Measurements from ENCODE around the gene CREB1. TPM values are rescaled to one million over a fixed set of nuclear protein-coding genes. Genes with fewer than 3 reads are reported as not detected.

CREB1 gene
- total RNA-seq, 2 donors from 2014 or later, result 87.1 to 105 TPM

GRCh38 chr2:207532676-207533075 is 2.9 kb downstream of the CREB1 start:
- Mint-ChIP-seq H3K4me1 (peaks cover 31% of the 10 kb centered on the region), H3K9me3 (no peaks in the 10 kb centered on the region), H3K27ac (no peak overlapping the region), H3K36me3 (ENCODE audit: low read depth) (peaks cover 12% of the 10 kb centered on the region), H3K27me3 (ENCODE audit: insufficient read depth) (no peaks in the 10 kb centered on the region), H3K4me3 (no peak overlapping the region)
- no peak for TF ChIP-seq CTCF (conservative IDR thresholded peaks at IDR 0.05)
- H3K9ac ChIP-seq (ENCODE audit: extremely low read depth, low read length, poor library complexity, severe bottlenecking), result no peak overlapping the region
- WGBS, 2 experiments (ENCODE audit: insufficient coverage in 1 of 2, insufficient read length in 1 of 2), result 96 to 100% methylated on average over 4 to 8 of the region's 9 CpGs
- no peak for DNase-seq
- peaks cover 10% of the 10 kb centered on the region for H3K36me3 ChIP-seq (ENCODE audit: control insufficient read depth, insufficient read depth, low read length)
- no peak overlapping the region for H3K4me3 ChIP-seq (ENCODE audit: low read length)
- H3K4me1 ChIP-seq (ENCODE audit: control insufficient read depth, insufficient read depth, low read length), result peaks cover 4% of the 10 kb centered on the region
- H3K9me3 ChIP-seq (ENCODE audit: control insufficient read depth, low read length), result no peaks in the 10 kb centered on the region
- no peaks in the 10 kb centered on the region for H3K27me3 ChIP-seq (ENCODE audit: control insufficient read depth, insufficient read depth, low read length, poor library complexity, severe bottlenecking)
- H3K27ac ChIP-seq (ENCODE audit: low read depth, low read length), result no peak overlapping the region

- no peak for DNase-seq
Measured at GRCh38 chr2:207533461-207534008, 3.8 kb downstream of the CREB1 start.

GRCh38 chr2:207534417-207534816 is 4.7 kb downstream of the CREB1 start:
- no peak overlapping the region for H3K4me3 ChIP-seq (ENCODE audit: low read length)
- H3K27me3 ChIP-seq (ENCODE audit: control insufficient read depth, insufficient read depth, low read length, poor library complexity, severe bottlenecking), result no peaks in the 10 kb centered on the region
- no peak for TF ChIP-seq CTCF (conservative IDR thresholded peaks at IDR 0.05)
- Mint-ChIP-seq H3K27ac (no peak overlapping the region), H3K4me1 (peaks cover 23% of the 10 kb centered on the region), H3K4me3 (no peak overlapping the region), H3K36me3 (ENCODE audit: low read depth) (peaks cover 18% of the 10 kb centered on the region), H3K27me3 (ENCODE audit: insufficient read depth) (no peaks in the 10 kb centered on the region), H3K9me3 (no peaks in the 10 kb centered on the region)
- H3K4me1 ChIP-seq (ENCODE audit: control insufficient read depth, insufficient read depth, low read length), result no peaks in the 10 kb centered on the region
- DNase-seq, result no peak
- H3K9me3 ChIP-seq (ENCODE audit: control insufficient read depth, low read length), result no peaks in the 10 kb centered on the region
- peaks cover 14% of the 10 kb centered on the region for H3K36me3 ChIP-seq (ENCODE audit: control insufficient read depth, insufficient read depth, low read length)
- no peak overlapping the region for H3K27ac ChIP-seq (ENCODE audit: low read depth, low read length)
- WGBS, 2 experiments (ENCODE audit: insufficient coverage in 1 of 2, insufficient read length in 1 of 2), result 100% methylated on average over 1 of the region's 3 CpGs; no CpG with 5 or more reads in 1 of the 2 experiments
- H3K9ac ChIP-seq (ENCODE audit: extremely low read depth, low read length, poor library complexity, severe bottlenecking), result no peak overlapping the region

More at GRCh38 chr2:207533461-207534008, 3.8 kb downstream of the CREB1 start:
- no peaks in the 10 kb centered on the region for H3K27me3 Mint-ChIP-seq (ENCODE audit: insufficient read depth)
- Histone ChIP-seq H3K4me1 (ENCODE audit: control insufficient read depth, insufficient read depth, low read length) (no peaks in the 10 kb centered on the region), H3K27ac (ENCODE audit: low read depth, low read length) (no peak overlapping the region), H3K9ac (ENCODE audit: extremely low read depth, low read length, poor library complexity, severe bottlenecking) (no peak overlapping the region), H3K4me3 (ENCODE audit: low read length) (no peak overlapping the region), H3K9me3 (ENCODE audit: control insufficient read depth, low read length) (no peaks in the 10 kb centered on the region), H3K27me3 (ENCODE audit: control insufficient read depth, insufficient read depth, low read length, poor library complexity, severe bottlenecking) (no peaks in the 10 kb centered on the region), H3K36me3 (ENCODE audit: control insufficient read depth, insufficient read depth, low read length) (peaks cover 11% of the 10 kb centered on the region)
- TF ChIP-seq CTCF (conservative IDR thresholded peaks at IDR 0.05), result no peak
- H3K4me3 Mint-ChIP-seq, result no peak overlapping the region
- peaks cover 15% of the 10 kb centered on the region for H3K36me3 Mint-ChIP-seq (ENCODE audit: low read depth)
- no peaks in the 10 kb centered on the region for H3K9me3 Mint-ChIP-seq
- 100% methylated on average over 2 of the region's 2 CpGs; no CpG with 5 or more reads in 1 of the 2 experiments for WGBS, 2 experiments (ENCODE audit: insufficient coverage in 1 of 2, insufficient read length in 1 of 2)
- no peak overlapping the region for H3K27ac Mint-ChIP-seq
- peaks cover 25% of the 10 kb centered on the region for H3K4me1 Mint-ChIP-seq
